ENCODE measurements around the gene HS3ST5.

The HS3ST5 gene, protein sequence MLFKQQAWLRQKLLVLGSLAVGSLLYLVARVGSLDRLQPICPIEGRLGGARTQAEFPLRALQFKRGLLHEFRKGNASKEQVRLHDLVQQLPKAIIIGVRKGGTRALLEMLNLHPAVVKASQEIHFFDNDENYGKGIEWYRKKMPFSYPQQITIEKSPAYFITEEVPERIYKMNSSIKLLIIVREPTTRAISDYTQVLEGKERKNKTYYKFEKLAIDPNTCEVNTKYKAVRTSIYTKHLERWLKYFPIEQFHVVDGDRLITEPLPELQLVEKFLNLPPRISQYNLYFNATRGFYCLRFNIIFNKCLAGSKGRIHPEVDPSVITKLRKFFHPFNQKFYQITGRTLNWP

DNA sequence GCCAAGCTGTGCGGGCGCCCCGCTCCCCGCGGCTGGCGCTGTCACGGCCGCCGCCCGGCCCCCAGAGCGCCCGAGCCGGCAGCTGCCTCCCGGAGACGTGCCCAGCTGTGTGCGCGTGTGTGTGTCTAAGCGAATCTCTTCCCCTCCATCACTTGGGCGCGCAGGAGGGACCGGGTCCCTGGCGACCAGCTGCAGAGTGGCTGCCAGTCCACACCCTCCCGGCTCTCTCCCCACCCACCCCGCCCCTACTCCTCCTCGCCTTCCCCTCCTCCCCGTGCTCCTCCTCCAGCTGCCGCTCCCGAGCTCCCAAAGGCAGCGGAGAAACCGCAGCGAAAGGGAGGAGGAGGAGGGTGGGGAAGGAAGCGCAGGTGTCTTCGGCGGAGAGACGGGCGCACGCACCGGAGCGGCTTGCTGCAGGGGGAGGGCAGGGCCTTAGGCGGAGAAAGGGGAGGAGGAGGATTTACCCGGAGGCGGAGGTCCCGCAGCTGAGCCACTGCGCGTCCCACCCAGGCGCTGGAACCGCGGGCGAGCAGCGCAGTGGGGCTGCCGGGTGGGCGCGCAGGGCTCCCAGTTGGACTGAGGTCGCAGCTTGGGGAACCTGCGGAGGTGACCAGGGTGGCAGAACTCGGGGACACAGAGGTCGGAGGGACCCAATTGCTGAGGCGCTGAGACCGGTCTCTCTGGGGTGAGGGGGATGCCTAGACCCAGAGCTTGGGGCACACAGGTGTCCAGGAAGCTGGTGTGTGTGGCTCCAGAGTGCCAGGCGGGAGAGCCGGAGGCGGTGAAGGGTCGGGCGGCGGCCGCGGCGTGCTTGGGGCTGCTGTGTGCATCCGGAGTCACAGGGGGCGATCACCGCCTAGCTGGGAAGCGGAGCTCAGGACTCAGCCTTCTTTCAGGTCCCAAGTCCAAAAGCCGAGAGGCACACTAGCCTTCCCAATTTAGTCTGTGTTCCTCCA lies at the start of gene HS3ST5:
Gene HS3ST5 (minus strand): TSS at position 198 of the 956 bp plus-strand sequence. CDS start 280,178 bp downstream, outside the sequence.
- DNase-seq (ENCODE audit: low spot score): peak; percentile 36
- TF ChIP-seq, protein P1, sequence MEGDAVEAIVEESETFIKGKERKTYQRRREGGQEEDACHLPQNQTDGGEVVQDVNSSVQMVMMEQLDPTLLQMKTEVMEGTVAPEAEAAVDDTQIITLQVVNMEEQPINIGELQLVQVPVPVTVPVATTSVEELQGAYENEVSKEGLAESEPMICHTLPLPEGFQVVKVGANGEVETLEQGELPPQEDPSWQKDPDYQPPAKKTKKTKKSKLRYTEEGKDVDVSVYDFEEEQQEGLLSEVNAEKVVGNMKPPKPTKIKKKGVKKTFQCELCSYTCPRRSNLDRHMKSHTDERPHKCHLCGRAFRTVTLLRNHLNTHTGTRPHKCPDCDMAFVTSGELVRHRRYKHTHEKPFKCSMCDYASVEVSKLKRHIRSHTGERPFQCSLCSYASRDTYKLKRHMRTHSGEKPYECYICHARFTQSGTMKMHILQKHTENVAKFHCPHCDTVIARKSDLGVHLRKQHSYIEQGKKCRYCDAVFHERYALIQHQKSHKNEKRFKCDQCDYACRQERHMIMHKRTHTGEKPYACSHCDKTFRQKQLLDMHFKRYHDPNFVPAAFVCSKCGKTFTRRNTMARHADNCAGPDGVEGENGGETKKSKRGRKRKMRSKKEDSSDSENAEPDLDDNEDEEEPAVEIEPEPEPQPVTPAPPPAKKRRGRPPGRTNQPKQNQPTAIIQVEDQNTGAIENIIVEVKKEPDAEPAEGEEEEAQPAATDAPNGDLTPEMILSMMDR (IDR thresholded peaks at IDR 0.05; ENCODE audit: extremely low read depth, missing control alignments): peak; percentile 14

DNA sequence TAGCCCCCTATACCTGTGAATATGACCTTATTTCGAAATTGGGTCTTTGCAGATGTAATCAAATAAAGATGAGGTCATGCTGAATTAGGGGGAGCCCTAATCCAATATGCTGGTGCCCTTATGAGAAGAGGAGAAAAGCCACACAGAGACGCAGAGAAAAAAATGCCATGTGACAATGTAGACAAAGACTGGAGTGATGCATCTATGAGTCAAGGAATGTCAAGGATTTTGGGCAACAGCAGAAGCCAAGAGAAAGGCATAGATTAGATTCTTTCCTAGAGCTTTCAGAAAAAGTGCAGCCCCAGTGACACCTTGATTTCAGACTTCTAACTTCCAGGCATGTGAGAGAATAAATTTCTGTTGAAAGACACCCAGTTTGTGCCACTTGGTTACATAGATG lies 47.4 kb upstream of the HS3ST5 start:
- TF ChIP-seq, protein P1 (IDR thresholded peaks at IDR 0.05; ENCODE audit: extremely low read depth, missing control alignments): no peak
- no peak for DNase-seq (ENCODE audit: low spot score)

GRCh38 chr6:114389111-114389510 lies 46.3 kb upstream of the HS3ST5 start:
- TF ChIP-seq, protein P1 (IDR thresholded peaks at IDR 0.05; ENCODE audit: extremely low read depth, missing control alignments): no peak
- DNase-seq (ENCODE audit: low spot score): no peak

- TF ChIP-seq, protein P1 (IDR thresholded peaks at IDR 0.05; ENCODE audit: extremely low read depth, missing control alignments): no peak
- no peak for DNase-seq (ENCODE audit: low spot score)
Measured at GRCh38 chr6:114382406-114382805, 39.6 kb upstream of the HS3ST5 start.

GRCh38 chr6:114377881-114378280 lies 35.1 kb upstream of the HS3ST5 start:
- no peak for DNase-seq (ENCODE audit: low spot score)
- TF ChIP-seq, protein P1 (IDR thresholded peaks at IDR 0.05; ENCODE audit: extremely low read depth, missing control alignments): no peak

- no peak for DNase-seq (ENCODE audit: low spot score)
- TF ChIP-seq, protein P1 (IDR thresholded peaks at IDR 0.05; ENCODE audit: extremely low read depth, missing control alignments): no peak
Measured at GRCh38 chr6:114376611-114377175, 33.9 kb upstream of the HS3ST5 start.
